HPDE6-E6E7 (cell line): ENCODE measurements around the gene RGCC.
"Not testable (repeated sequence)": the region's sequence is repeated elsewhere in the genome, so short reads cannot be mapped to it uniquely, and the experiment has no call there.

Source experiments
- DNase-seq: peaks from one replicate; pipeline ENCODE4 v3.0.0; 2011; ENCODE audit warnings: missing footprints; ENCODE audit errors: extremely low spot score

The RGCC gene

GRCh38 chr13:41490371-41491015 lies 33.1 kb downstream of the RGCC start:
- no peak for DNase-seq

- no peak for DNase-seq
These were observed 34.1 kb downstream of the RGCC start for GRCh38 chr13:41491436-41491835.

GRCh38 chr13:41492432-41493260 lies 35.3 kb downstream of the RGCC start:
- no peak for DNase-seq

GRCh38 chr13:41494202-41494601 lies 36.9 kb downstream of the RGCC start:
- DNase-seq: no peak

GRCh38 chr13:41495044-41495443 lies 37.7 kb downstream of the RGCC start:
- DNase-seq: no peak

GRCh38 chr13:41496420-41497234 lies 39.3 kb downstream of the RGCC start:
- DNase-seq: no peak

GRCh38 chr13:41497436-41497835 lies 40.1 kb downstream of the RGCC start:
- DNase-seq: no peak

- no peak for DNase-seq
These were observed 42.1 kb downstream of the RGCC start for GRCh38 chr13:41499452-41499851.

GRCh38 chr13:41500511-41500910 lies 43.2 kb downstream of the RGCC start:
- DNase-seq: peak; percentile 15

GRCh38 chr13:41501281-41501680 lies 43.9 kb downstream of the RGCC start:
- no peak for DNase-seq

GRCh38 chr13:41502031-41502430 lies 44.7 kb downstream of the RGCC start:
- DNase-seq: no peak

- DNase-seq: no peak
These were observed 45.3 kb downstream of the RGCC start for GRCh38 chr13:41502673-41503072.

- DNase-seq: no peak
These were observed 46.0 kb downstream of the RGCC start for GRCh38 chr13:41503356-41503755.

- DNase-seq: not testable (repeated sequence)
These were observed 47.3 kb downstream of the RGCC start for GRCh38 chr13:41504657-41505056.

- DNase-seq: no peak
These were observed 48.0 kb downstream of the RGCC start for GRCh38 chr13:41505209-41505835.

GRCh38 chr13:41506312-41506711 lies 49.0 kb downstream of the RGCC start:
- DNase-seq: no peak

- no peak for DNase-seq
These were observed 52.6 kb downstream of the RGCC start for GRCh38 chr13:41509971-41510370.

GRCh38 chr13:41511827-41512226 lies 54.5 kb downstream of the RGCC start:
- no peak for DNase-seq

- DNase-seq: no peak
These were observed 55.1 kb downstream of the RGCC start for GRCh38 chr13:41512441-41512840.

- DNase-seq: no peak
These were observed 56.2 kb downstream of the RGCC start for GRCh38 chr13:41513600-41513999.

GRCh38 chr13:41514853-41515395 lies 57.6 kb downstream of the RGCC start:
- no peak for DNase-seq
